Left ventricle myocardium inferior (tissue), 1 donor: Measurements from ENCODE around the gene C3AR1. TPM values are rescaled to one million over a fixed set of nuclear protein-coding genes. Genes with fewer than 3 reads are reported as not detected.

Experiments used
- DNase-seq: peaks from one replicate; pipeline ENCODE4 v3.0.0-alpha.2; 2020
- H3K27ac ChIP-seq: fragments of 200-600 bp; replicated peaks from 2 replicates; pipeline ENCODE4 v1.8.0; 2021
- H3K27me3 ChIP-seq: fragments of 200-600 bp; 2 replicates; pipeline ENCODE4 v1.8.0; 2021; ENCODE audit warnings: low read depth
- H3K36me3 ChIP-seq: fragments of 200-600 bp; 2 replicates; pipeline ENCODE4 v1.8.0; 2021
- H3K4me1 ChIP-seq: fragments of 200-600 bp; 2 replicates; pipeline ENCODE4 v1.8.0; 2021
- H3K4me3 ChIP-seq: fragments of 200-600 bp; 2 replicates; pipeline ENCODE4 v1.8.0; 2021; ENCODE audit warnings: mild to moderate bottlenecking, moderate library complexity
- H3K9me3 ChIP-seq: fragments of 200-600 bp; replicated peaks from 2 replicates; pipeline ENCODE4 v1.8.0; 2021
- intact Hi-C: fragments of 100-400 bp; cut with micrococcal nuclease; formaldehyde crosslinking; loops from one replicate; pipeline ENCODE4 v1.11.0; 2022
- total RNA-seq: library from RNA; stranded (reverse); fragmentation: NEBNext Ultra II Directional; extraction: Animal tissue kit (Norgen Biotek cat#: 25700); gene quantifications from one replicate; pipeline ENCODE4 v1.2.1, GENCODE V29; 2021
- TF ChIP-seq, protein P1 (sequence below): fragments of 200-600 bp; IDR thresholded peaks from 2 replicates; pipeline ENCODE4 v1.8.0; 2021; ENCODE audit warnings: antibody characterized with exemption, mild to moderate bottlenecking, borderline replicate concordance
- donor health status: DM: no; HTN: yes; CAD: no; lungs with severe emphysema.

Gene C3AR1
- total RNA-seq, 1 donor from 2014 or later, result 5.5 TPM

DNA sequence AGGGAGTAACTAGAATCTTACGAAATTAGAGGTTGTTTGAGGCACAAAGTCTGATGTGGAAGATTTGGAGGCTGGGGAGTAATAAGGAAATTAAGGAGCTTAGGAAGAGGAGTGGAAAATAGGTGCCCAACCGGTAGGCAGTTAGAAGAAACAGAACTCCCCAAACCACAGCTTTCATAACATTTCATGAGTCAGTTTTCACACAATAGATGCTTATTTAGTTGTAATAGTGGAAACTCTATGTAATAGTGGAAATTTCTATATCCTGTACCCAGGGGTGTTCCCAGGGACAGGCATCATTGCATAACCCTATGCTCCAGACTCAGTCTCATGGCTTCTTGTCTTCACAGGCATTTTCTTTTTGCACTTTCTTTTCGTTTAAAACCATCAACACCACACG, 8.3 kb downstream of the C3AR1 start:
- TF ChIP-seq, protein P1, sequence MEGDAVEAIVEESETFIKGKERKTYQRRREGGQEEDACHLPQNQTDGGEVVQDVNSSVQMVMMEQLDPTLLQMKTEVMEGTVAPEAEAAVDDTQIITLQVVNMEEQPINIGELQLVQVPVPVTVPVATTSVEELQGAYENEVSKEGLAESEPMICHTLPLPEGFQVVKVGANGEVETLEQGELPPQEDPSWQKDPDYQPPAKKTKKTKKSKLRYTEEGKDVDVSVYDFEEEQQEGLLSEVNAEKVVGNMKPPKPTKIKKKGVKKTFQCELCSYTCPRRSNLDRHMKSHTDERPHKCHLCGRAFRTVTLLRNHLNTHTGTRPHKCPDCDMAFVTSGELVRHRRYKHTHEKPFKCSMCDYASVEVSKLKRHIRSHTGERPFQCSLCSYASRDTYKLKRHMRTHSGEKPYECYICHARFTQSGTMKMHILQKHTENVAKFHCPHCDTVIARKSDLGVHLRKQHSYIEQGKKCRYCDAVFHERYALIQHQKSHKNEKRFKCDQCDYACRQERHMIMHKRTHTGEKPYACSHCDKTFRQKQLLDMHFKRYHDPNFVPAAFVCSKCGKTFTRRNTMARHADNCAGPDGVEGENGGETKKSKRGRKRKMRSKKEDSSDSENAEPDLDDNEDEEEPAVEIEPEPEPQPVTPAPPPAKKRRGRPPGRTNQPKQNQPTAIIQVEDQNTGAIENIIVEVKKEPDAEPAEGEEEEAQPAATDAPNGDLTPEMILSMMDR, result no peak
- H3K27me3 ChIP-seq, result no peaks in the 10 kb centered on the region
- H3K4me1 ChIP-seq, result no peaks in the 10 kb centered on the region
- H3K9me3 ChIP-seq, result no peaks in the 10 kb centered on the region
- no peak overlapping the region for H3K4me3 ChIP-seq
- H3K27ac ChIP-seq, result no peak overlapping the region
- H3K36me3 ChIP-seq, result peaks cover 36% of the 10 kb centered on the region
- DNase-seq, result no peak
- intact Hi-C loops, result no loop called here

GRCh38 chr12:8057306-8057705, 8.9 kb downstream of the C3AR1 start:
- TF ChIP-seq, protein P1, result no peak
- Histone ChIP-seq H3K9me3 (no peaks in the 10 kb centered on the region), H3K27ac (no peak overlapping the region), H3K27me3 (no peaks in the 10 kb centered on the region), H3K4me1 (peaks cover 4% of the 10 kb centered on the region), H3K36me3 (peaks cover 42% of the 10 kb centered on the region), H3K4me3 (no peak overlapping the region)
- DNase-seq, result no peak
- intact Hi-C loops, result no loop called here

DNA sequence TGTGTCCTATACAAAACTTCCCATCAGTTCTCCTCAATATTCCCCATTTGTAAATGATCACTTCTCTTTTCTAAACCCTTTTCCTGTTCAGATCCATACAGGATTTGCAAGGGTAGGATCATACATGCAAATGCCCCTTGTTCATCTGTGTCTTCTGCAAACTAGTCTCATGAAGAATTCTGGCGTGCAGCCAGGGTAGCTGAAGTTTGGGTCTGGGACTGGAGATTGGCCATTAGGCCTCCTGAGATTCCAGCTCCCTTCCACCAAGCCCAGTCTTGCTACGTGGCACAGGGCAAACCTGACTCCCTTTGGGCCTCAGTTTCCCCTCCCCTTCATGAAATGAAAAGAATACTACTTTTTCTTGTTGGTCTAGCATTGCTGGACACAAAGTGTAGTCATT, 11.3 kb downstream of the C3AR1 start:
- intact Hi-C loops, result no loop called here
- no peak overlapping the region for H3K27ac ChIP-seq
- DNase-seq, result no peak

DNA sequence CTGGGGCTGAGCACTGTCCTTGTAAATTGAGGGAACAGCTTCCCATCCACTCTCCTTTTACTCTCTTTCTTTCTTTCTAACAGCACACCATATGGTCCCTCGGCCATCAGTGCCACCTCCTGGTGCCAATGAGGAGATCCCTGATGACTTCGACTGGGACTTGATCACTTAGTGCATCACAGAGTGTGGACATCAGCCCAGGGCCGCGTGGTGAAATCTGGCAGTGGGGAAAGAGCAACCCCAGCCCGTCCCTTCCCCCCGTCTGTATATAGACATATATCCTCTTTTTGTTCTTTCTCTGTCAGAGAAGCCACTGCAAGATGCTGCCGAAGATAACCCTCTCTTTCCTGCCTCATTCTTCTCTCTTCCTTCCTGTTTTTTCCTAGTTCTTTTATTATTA, 13.5 kb downstream of the C3AR1 start:
- intact Hi-C loops, result no loop called here
- H3K4me1 ChIP-seq, result peaks cover 5% of the 10 kb centered on the region

More for the DNA sequence above, 11.3 kb downstream of the C3AR1 start:
- TF ChIP-seq, protein P1, result no peak
- H3K9me3 ChIP-seq, result no peaks in the 10 kb centered on the region
- H3K4me1 ChIP-seq, result peaks cover 5% of the 10 kb centered on the region
- H3K4me3 ChIP-seq, result no peak overlapping the region
- H3K36me3 ChIP-seq, result peaks cover 63% of the 10 kb centered on the region
- H3K27me3 ChIP-seq, result no peaks in the 10 kb centered on the region

DNA sequence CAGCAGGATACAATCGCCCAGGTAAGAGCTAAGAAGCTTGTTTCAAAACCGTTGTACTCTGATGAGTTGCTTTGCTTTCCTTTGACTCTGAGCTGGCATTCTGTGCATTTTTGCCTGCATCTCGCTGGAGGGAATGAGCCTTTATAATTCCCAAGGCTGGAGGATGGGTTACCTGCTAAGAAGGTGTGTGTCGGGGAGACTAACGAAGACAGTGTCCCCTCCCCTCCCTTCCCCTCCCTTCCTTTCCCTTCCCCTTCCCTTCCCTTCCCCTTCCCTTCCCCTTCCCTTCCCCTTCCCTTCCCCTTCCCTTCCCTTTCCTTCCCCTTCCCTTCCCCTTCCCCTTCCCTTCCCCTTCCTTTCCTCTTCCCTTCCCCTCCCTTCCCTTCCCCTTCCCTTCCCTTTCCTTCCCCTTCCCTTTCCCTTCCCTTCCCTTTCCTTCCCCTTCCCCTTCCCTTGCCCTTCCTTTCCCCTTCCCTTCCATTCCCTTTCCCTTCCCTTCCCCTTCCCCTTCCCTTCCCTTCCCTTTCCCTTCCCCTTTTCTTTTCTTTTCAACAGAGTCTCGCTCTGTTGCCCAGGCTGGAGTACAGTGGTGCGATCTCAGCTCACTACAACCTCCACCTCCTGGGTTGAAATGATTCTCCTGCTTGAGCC, 15.4 kb downstream of the C3AR1 start:
- Histone ChIP-seq H3K4me1 (peaks cover 5% of the 10 kb centered on the region), H3K27me3 (no peaks in the 10 kb centered on the region), H3K4me3 (no peak overlapping the region), H3K36me3 (peaks cover 92% of the 10 kb centered on the region), H3K27ac (no peak overlapping the region), H3K9me3 (no peaks in the 10 kb centered on the region)
- intact Hi-C loops, result no loop called here
- DNase-seq, result no peak
- TF ChIP-seq, protein P1, result no peak

More for the DNA sequence above, 13.5 kb downstream of the C3AR1 start:
- no peaks in the 10 kb centered on the region for H3K9me3 ChIP-seq
- no peaks in the 10 kb centered on the region for H3K27me3 ChIP-seq
- peaks cover 85% of the 10 kb centered on the region for H3K36me3 ChIP-seq
- DNase-seq, result peak; percentile 50
- no peak overlapping the region for H3K4me3 ChIP-seq
- TF ChIP-seq, protein P1, result no peak
- H3K27ac ChIP-seq, result peak overlapping the region; percentile 16
